ENCODE measurements around the gene RNU1-3. TPM values are rescaled to one million over a fixed set of nuclear protein-coding genes. Genes with fewer than 3 reads are reported as not detected.

RNU1-3 gene
- total and polyA plus RNA-seq, 9 of the 15 experiments (the other 6 are each of a cell fraction or from before 2014, with no cell fraction given) = under 0.01 to 32,823 (median 2,538) TPM; not detected in 4

GRCh38 chr1:16621300-16621658 is 45.5 kb downstream of the RNU1-3 start (continued):
- TF ChIP-seq CCNT2 (IDR thresholded peaks at IDR 0.05; ENCODE audit: borderline replicate concordance, extremely low read depth, insufficient read length, low read depth, low read length) (no peak), HDGF (IDR thresholded peaks at IDR 0.05) (no peak), ZZZ3 (IDR thresholded peaks at IDR 0.05) (no peak), RAD21 (CRISPR knock-in tag; conservative IDR thresholded peaks at IDR 0.05 in 1 of 2, IDR thresholded peaks at IDR 0.05 in 1 of 2) (no peak), ZNF77 (CRISPR knock-in tag; IDR thresholded peaks at IDR 0.05) (no peak), GTF3C2 (IDR thresholded peaks at IDR 0.05; ENCODE audit: borderline replicate concordance, extremely low read depth, insufficient read length) (no peak), WHSC1 (IDR thresholded peaks at IDR 0.05; ENCODE audit: low read length) (peak; percentile 98), SAP30 (IDR thresholded peaks at IDR 0.05; ENCODE audit: borderline replicate concordance, insufficient read depth, low read depth, low read length, poor library complexity, severe bottlenecking) (no peak), NR2C1 (IDR thresholded peaks at IDR 0.05) (no peak), NR2C1 (tag; IDR thresholded peaks at IDR 0.05) (no peak), SRSF7 (optimal IDR thresholded peaks at IDR 0.05; ENCODE audit: low read depth, low read length) (no peak), SRSF1 (IDR thresholded peaks at IDR 0.05; ENCODE audit: low read depth, low read length) (no peak), BCOR (IDR thresholded peaks at IDR 0.05) (no peak), SETDB1 (IDR thresholded peaks at IDR 0.05; ENCODE audit: low read length) (peak; percentile 5), HES1 (IDR thresholded peaks at IDR 0.05; ENCODE audit: low read depth) (no peak), TCFL5 (CRISPR knock-in tag; conservative IDR thresholded peaks at IDR 0.05) (no peak), HLTF (IDR thresholded peaks at IDR 0.05) (no peak), ATF1 (CRISPR knock-in tag; IDR thresholded peaks at IDR 0.05) (no peak), ATF1 (tag; IDR thresholded peaks at IDR 0.05) (peak; percentile 15; the same call in 1 of the 2 replicates), SMARCB1 (IDR thresholded peaks at IDR 0.05; ENCODE audit: insufficient read length, low read depth) (no peak), U2AF2 (optimal IDR thresholded peaks at IDR 0.05; ENCODE audit: low read depth, low read length) (no peak), SIN3A (IDR thresholded peaks at IDR 0.05; ENCODE audit: borderline replicate concordance in 2 of 2, control insufficient read depth in 1 of 2, low read depth in 2 of 2, low read length in 2 of 2) (peak in 1 of 2 experiments; percentile 77; a peak in 1 of 4 replicates), BRF1 (IDR thresholded peaks at IDR 0.05; ENCODE audit: borderline replicate concordance, extremely low read depth, insufficient read length) (no peak), MAFG (tag; conservative IDR thresholded peaks at IDR 0.05) (no peak)
- TF ChIP-seq, protein P1, sequence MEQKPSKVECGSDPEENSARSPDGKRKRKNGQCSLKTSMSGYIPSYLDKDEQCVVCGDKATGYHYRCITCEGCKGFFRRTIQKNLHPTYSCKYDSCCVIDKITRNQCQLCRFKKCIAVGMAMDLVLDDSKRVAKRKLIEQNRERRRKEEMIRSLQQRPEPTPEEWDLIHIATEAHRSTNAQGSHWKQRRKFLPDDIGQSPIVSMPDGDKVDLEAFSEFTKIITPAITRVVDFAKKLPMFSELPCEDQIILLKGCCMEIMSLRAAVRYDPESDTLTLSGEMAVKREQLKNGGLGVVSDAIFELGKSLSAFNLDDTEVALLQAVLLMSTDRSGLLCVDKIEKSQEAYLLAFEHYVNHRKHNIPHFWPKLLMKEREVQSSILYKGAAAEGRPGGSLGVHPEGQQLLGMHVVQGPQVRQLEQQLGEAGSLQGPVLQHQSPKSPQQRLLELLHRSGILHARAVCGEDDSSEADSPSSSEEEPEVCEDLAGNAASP (IDR thresholded peaks at IDR 0.05) = no peak
- TF ChIP-seq, protein P2, sequence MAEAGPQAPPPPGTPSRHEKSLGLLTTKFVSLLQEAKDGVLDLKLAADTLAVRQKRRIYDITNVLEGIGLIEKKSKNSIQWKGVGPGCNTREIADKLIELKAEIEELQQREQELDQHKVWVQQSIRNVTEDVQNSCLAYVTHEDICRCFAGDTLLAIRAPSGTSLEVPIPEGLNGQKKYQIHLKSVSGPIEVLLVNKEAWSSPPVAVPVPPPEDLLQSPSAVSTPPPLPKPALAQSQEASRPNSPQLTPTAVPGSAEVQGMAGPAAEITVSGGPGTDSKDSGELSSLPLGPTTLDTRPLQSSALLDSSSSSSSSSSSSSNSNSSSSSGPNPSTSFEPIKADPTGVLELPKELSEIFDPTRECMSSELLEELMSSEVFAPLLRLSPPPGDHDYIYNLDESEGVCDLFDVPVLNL (CRISPR knock-in tag; IDR thresholded peaks at IDR 0.05; ENCODE audit: low read depth) = no peak
